Fibroblast of gingiva (primary cell): Measurements from ENCODE around the gene CNN2.
"Not testable (repeated sequence)": the region's sequence is repeated elsewhere in the genome, so short reads cannot be mapped to it uniquely, and the experiment has no call there.

Experiments
- DNase-seq: peaks from one replicate; pipeline ENCODE4 v3.0.0-alpha.2; 2011; ENCODE audit warnings: low read depth

The CNN2 gene

DNA sequence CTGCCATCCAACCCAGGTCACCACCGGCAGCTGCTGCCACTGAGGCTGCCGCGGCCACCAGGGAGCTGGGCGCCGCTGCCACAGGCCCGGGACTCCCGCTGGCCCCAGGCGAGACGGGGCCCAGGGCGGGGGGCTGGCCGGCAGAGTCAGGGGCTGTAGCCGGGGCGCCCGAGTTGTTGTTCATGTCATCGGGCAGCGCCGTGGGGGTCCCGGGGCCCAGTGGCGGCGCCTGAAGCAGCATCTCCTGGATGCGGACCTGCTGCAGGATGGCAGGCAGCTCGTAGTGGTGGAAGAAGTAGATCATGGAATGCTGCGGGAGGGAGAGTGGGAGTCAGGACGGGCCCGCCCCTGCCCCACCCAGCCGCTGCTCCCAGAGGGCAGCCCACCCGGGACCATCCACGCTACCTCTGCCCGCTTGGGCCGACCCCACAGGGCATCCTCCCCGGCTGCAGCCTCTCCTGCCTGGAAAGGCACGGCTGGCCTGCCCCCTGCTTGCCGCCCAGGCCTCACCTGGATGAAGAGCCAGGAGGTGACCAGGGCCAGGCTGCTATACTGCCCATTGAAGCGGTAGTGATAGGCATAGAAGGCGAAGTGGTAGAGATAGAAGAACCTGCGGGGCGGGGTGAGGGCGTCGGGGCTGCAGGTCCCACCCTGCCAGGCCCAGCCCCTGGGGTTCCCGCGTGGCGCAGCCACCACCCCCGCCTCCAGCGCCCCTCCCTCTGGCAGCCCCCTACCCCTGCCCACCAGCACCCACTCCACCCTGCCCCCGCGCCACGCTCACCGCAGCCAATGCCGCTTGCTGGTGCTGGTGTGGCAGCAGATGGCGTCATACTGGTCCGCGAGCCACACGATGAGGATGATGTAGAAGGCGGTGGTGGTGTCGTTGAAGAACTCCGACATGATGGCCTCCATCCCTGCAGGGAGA is 15.6 kb upstream of the CNN2 start:
- DNase-seq, result no peak

DNA sequence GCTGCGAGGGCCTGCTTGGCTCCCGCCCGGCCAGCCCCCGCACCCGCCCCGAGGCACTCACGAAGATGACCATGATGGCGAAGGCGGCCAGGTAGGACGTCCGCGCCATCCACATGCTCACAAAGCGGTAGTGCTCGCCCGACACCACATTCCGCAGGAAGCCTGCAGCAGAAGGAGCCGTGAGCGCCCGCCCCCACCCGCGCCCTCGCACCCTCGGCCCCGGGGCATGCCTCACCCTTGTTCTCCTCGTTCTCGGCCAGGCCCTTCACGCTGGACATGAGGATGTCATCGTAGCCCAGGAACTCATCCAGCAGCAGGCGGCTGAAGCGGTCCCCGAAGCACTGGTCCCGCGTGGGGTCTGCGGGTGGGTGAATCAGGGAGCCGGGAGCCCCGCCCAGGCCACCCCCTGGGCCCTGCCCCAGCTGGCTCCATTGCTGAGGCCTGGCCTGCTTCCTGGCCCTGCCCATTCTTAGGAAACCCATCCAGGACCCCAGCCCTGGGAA is 14.5 kb upstream of the CNN2 start:
- DNase-seq, result no peak

DNA sequence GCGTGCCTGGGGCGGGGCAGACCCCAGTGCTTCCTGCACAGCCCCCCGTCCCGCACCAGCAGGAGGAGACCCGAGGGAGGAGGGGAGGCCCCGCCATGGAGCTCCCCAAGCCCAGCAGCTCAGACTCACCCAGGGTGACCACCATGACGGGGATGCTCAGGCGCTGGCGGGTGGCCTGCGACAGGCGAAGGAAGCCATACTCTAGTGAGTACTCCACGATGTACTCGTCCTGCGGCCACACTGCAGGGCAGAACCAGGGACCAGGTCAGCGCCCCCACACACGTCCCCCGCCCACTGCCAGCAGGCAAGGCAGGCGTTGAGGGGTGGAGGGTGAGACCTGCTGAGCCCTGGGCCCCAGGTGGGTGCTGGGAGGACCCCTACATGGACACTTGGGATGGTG is 14.1 kb upstream of the CNN2 start:
- no peak for DNase-seq

DNA sequence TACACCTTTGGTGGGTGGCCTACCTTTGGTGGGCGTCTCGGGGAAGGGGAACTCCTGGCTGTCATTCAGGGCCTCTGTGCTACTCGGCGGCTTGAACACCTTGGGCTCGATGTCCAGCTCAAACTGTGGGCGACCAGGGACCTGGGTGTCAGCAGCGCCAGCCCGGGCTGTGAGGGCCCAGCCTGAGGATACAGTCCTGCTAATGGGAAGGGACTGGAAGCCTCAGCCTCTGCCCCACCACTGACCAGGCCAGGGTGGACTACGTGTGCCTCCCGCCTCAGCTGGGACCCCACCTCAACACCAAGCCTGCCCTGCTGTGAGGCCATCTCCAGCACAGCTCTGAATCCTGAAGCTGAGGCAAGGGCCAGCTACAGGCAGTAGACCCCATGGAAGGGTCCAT is 13.2 kb upstream of the CNN2 start:
- no peak for DNase-seq

DNA sequence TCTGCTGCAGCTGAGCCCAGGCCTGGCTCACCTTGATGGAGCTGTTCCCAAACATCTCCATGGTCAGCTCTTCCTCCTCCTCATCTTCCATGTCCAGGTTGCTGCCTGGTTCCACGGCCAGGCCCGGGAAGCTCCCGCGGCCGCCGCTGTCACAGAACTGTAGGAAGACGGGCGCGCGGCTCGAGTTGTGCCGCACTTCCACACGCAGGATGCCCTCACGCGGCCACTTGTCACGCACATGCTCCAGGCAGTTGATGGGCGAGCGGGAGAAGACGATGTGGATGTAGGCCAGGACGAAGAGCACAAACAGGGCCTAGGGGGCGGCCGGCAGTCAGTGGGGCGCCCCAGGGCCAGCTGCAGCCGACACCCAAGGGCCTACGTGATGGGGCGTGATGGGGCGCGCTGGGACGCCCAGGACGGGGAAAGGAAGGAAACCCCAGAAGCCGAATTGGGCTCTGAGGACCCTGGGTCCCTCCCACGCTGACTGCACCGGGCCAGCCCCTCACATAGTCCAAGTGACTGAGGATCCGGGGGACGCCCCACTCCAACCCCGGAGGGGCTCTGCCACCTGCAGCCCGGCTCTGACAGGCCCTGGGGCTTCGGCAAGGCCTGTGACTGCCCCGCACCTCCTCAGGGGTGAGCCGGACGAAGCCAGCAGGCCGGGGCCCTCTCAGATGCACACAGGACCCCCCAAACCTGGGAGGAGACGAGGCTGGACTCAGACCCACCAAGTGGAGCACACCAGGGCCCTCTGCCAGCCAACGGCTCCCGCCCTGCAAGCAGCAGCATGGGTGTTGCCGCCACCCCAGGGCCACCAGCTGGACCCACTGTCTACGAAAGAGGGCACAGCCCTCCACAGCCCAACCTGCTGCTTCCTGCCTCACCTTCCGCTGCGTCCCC is 12.0 kb upstream of the CNN2 start:
- DNase-seq, result no peak

DNA sequence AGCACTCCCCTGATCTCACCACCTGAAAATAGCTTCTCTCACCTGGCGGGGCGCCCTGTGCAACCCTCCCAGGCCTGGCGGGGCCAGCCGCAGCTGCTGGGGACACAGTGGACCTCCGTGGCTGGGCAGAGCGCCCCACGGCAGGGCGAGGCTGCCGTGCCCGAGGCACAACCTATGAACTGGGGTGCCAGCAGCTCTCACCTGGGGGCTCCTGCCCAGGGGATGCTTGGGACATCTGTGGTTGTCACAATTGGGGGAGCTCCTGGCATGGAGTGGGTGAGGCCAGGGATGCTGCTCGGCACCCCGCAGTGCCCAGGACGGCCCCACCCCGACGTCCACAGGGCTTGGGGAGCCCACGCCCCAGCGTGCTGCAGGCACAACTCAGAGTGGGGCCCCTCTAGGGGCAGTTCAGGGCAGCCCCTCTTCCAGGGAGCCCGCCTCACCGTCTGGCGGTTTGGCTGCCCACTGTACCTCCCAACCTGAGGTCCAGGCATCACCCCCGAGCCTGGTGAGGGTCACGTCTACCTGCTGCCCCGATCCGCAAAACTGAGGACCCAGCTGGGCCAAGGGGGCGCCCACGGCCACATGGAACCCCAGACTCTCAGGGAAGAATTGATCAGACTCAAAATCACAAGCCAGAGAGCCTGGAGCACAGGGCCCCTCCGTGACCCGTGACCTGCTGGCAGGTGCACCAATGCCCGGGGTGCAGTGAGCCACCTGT is 11.2 kb upstream of the CNN2 start:
- no peak for DNase-seq

DNA sequence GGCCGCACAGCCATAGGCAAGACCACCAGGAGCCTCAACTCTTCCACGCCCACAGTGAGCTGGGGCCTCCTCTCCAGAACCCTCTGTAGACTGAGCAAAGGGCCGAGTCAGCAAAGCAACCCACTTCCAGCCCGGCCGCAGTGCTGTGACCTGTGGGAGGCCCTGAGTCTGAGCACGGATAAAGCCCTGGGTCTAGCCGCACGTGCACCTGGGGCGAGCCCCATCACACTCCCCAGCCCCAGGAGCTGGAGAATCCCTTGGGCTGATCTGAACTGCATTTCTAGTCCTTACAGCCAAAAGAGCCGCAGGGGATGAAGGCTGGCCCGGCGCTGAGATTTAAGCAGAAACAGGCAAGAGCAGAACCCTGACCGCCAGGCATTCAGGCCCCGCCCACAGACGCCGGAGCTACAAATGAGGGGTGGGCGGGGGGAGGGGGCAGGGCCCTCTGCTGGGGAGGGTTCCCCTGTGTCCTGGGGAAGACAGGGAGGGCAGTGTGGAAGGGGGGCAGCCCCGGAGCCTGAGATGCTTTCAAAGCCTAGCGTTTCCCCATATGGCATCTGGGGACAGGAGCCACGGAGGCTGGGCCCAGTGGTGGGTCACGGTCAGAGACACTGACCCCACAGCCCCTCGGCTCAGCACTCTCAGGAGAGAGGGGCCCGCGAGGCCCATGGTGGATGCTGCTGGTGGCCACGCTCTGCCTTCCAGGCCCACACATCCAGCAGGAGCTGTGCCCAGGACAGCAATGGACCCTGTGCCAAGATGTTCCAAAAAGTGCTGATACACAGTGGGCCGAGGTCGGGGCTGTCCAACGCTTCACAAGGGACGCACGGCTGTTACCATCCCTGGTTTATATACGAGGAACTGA is 10.4 kb upstream of the CNN2 start:
- no peak for DNase-seq

DNA sequence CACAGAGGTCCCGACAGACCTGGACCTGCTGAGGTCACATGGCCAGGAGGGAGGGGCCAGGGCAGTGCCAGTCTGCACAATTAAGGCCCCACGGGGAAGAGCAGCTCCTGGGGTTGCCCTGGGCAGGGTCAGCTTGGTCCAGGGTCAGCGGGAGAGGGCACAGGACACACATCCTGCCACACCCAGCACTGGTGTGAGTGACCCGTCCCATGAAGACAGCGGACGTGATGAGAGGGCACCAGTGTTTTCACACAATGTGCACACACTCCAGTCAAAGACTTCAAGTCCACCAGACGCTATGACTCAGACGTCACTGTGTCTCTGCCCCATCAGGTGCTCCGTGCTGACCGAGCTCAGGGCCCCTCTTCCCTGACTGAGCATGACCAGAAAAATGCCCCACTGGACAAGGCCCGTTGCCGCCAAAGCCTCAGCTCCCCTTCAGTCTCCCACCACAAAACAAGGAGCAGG is 9.7 kb upstream of the CNN2 start:
- DNase-seq, result peak; percentile 49

DNA sequence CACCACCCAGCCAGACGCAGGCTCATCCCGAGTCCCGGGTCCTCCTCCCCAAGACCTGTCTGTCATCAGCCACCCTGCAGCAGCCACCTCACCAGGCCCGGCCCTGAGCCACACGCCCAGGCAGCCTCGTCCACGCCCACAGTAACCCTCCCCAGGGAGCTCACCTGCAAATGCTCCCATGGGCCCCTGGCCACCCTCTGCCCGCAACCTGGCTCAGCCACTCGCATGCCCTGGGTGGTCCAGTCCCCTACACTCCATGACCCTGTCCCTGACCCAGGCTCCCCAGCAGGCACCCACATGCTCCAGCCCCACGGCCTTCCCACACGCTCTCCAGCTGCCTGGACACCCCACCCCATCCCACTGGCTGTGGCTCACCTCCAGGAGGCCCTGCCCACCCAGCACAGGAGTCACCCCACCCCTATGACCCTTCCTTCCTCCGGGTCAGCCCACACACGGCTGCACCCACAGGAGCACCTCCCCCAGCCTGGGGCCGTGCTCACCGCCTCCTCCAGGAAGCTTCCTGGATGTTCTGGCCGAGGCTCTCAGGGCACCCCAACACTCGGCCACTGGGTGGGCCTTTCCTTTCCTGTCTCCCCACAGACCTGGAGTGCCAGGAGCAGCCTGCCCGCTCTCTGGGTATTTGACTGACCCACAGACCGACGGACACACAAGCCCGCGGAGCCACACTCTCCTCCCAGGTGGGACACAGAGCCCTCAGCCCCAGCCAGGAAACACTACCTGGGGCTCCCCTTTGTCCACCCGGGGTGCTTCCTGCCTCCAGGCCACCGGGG is 9.1 kb upstream of the CNN2 start:
- DNase-seq, result no peak

DNA sequence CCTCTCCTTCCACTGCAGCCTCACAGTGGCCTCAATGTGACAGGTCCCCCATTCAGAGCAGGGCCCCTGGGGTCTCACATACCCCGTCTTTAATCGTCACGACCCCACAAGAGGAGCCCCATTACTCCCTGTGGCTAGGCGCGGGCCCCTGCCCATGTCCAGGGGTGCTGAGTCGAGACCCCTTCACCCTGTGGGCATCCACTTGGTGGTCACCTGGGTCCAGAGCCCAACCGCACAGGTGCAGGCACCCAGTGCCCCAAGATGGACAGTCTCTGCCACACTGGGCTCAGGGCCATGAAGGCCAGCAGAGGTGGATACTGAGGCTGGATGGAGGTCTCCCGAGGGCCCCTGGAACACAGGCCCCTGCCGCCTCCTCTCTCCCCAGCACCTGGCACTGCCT is 8.5 kb upstream of the CNN2 start:
- no peak for DNase-seq

DNA sequence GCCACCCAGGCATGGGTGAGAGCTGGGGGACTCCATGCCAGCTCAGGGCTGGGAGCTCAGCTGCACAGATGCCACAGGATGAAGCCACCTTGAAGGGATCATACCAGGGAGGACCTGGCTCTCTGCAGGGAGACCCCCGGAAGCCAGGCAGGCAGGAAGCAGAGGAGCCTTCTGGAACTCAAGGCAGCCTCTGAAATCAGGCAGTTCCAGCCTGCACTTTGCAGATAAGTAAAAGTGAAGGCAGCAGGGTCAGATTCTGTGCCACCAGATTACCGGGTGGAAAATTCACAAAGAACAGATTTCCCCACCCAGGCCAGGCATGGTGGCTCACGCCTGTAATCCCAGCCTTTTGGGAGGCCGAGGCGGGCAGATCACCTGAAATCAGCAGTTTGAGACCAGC is 8.0 kb upstream of the CNN2 start:
- no peak for DNase-seq

DNA sequence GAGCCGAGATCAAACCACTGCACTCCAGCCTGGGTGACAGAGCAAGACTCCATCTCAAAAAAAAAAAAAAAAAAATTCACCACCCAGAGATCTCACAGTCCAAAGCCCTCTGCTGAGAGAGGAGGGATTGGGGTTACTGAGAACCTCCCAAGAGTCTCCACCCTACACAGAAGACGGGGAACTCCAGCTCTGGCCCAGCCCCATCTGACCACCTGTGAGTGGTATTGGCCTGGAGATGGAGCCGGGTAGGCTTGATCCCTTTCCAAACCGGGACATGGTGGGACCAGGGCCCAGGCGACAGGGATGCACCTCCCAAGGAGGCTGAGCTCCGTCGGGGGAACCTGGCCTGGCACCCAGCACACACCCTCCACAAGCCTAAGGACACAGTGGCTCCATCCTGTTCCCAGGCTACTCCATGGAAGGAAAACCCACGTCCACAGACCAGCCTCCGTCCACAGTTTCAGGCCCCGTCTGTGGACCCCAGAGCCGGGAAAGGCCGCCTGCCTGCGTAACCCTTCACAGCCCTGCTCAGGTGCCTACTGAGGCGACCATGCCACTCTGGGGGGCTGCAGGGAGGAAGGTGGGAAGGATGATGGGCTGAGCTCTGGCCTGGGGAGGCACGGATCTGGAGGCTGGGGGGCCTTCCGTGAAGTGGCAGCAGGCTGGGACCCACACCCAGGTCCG is 7.3 kb upstream of the CNN2 start:
- no peak for DNase-seq

DNA sequence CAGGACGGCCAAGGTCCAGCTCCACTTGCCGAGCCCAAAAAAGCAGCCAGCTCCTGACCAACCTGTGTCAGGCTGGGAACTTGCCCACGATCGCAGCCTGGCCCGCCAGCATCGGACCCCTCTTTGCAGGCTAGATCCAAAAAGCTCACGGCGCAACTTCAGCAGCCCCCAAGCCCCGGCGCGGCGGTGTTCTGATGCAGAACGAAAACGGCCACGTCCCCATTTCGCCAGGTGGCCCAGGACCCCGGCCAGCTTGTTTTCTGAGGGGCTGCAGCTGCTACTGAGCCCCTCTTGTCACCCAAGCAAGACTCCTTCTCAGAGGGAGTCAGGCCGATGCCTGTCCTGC is 6.8 kb upstream of the CNN2 start:
- no peak for DNase-seq

DNA sequence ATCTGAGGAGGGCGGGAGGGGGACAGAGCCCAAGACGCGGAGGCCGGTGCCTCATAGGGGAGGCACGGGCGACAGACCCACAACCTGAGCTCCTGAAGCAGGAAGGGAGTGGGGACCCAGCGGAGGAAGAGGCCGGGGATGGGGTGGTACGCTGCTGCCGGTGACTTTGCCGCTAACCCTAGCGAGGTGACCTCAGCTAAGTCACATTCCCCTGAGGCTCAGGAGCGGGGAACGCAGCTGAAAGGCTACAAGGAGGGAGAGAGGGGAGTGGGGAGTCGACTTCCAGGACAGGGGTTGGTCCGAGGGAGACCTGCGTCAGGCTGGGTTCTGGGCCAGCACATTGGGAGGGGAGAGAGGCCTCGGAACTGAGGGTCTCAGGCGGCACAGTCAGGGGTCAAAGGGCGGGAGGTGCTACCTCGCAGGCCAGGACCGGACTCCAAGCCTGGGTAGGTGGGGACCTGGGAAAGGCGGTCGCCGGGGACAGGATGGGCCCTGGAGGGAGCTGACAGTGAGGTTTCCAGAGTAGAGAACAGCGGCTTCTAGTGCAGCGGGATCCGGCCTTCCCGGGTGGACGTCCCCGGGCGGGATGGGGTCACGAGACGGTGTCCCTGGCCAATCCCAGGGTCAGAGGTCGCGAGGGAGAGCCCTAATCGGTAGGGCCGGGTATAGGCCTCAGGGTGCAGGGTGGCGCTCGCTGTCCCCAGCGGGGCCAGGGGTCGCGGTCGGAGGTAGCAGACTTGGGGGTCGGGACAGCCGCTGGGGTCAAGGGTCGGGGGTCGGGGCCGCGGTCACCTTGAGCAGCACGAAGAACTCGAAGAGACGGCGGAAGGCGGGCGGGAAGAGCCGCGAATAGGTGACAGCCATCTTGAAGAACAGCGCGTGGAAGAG is 6.2 kb upstream of the CNN2 start:
- DNase-seq, result no peak

DNA sequence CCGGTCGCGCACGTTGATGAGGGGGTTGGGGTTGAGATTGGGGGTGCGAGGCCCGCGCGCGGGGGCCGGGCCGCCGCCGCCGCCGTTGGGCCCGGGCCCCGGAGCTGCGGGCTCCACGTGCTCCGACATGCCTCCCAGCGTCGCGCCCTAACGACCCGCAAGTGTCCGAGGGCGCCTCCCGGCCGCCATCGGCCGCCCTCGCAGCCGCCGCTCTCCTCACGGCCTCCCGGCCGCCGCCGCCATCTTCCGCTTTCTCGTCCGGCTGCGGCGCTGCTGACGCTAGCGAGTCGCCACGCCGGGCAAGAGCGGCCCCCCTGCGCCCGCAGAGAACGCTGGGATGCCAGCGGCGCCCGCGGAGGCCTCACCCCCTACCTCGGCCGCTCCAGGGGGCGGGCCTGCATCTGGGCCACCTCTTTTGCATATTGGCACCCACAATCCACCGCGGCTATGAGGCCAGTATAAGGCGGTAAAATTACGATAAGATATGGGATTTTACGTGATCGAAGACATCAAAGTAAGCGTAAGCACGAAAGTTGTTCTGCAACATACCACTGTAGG is 5.5 kb upstream of the CNN2 start, which contains the start of gene TMEM259:
Gene TMEM259, minus strand, starts transcription at position 256 of the 558 bp plus-strand sequence. Its CDS starts 127 bp downstream, at position 129.
- DNase-seq, result peak; percentile 98

DNA sequence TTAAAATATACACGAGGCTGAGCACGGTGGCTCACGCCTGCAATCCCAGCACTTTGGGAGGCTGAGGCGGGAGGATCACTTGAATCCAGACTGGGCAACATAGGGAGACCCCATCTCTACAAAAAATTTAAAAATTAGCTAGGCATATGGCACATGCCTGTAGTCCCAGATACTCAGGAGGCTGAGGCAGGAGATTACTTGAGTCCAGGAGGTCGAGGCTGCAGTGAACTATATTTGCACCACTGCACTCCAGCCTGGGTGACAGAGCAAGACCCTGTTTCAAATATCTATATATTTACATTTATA is 2.6 kb upstream of the CNN2 start:
- DNase-seq, result not testable (repeated sequence)

DNA sequence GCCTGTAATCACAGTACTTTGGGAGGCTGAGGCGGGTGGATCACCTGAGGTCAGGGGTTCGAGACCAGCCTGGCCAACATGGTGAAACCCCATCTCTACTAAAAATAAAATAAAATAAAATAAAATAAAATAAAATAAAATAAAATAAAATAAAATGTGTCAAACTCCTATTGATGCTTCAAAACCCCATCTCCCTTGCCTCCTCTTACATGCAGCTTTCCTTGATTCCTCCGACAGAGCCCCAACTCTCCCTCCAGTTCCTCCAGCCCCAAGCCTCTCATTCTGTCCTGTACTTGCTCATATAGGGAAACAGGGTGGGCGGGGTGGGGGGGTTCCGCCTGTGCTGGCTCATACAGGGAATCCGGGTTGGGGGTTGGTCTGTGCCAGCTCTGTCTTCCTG is 1.3 kb upstream of the CNN2 start:
- DNase-seq, result not testable (repeated sequence)
